ENCODE results near the gene HECTD1. TPM values are rescaled to one million over a fixed set of nuclear protein-coding genes. Genes with fewer than 3 reads are reported as not detected.

HECTD1 gene
- total and polyA plus RNA-seq, 7 experiments from 2014 or later, result 25.5 to 163 (median 147) TPM

DNA sequence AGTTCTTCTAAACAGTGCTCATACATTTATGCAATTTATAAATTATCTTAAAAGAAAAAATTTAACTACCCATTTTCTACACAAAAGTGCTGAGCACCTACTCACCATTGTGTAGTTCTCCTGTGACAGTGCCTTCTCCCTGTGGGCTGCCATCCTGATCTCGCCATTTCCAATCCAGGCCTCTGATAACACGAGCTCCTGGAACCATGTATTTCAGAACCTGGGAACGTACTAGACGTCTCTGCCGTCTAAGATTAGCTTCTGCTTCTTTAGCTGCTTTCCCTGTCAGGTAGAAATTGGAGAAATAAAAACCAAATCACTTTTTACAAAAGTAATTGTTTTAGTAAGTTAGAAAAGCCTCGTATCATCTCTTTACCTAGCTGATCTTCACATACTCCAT lies 74.5 kb downstream of the HECTD1 start:
- CTCF ChIA-PET, result no interaction called here
- peak overlapping the region in 4 of 9 donors; percentile 36 to 53 (median 41) for H3K27ac Mint-ChIP-seq

DNA sequence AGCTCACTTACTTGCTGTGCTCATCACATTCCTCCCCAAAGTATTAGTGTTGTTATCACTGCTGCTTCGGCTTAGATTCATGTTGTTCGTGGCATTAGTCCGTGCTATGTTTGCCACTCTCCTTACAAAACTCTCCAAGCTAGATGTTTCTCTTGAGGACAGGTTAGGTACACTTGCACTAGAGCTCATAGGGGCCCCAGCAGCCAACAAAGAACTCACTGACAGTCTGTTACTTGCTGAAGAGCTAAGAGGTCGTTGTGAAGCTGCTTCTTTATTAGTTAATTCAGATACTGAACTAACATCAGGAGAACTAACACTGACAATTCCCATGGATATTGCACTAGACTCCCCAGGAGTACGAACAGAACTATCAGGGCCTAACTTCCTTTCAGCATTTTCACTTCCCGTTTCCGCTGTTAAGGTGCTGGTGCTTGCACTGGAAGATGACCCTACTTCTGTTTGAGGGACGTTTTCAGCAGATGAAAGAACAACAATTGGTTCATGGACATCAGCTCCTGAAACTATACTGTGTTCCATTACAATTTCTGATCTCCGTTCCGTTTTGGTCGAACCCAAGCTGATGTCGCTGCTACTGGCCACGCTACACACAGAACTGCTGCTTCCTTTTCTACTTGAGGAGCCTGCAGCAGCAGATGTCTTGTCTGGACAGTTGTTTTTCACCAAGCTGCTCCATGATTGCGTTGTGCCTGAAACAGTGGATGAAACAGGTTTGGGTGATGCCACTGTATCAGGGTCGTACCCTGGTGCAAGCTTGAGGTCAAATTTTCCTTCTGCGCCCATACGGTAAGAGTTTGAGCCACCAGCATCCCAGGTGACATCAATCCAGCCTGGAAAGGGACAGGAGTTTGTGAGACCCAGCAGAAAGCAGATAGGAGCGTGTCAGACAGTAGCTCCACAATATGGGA lies 78.7 kb downstream of the HECTD1 start:
- peaks cover 9 to 35% (median 31%) of the 10 kb centered on the region in 5 donors for H3K36me3 Mint-ChIP-seq

More for the DNA sequence above, 74.5 kb downstream of the HECTD1 start:
- no peaks in the 10 kb centered on the region for H3K27me3 Mint-ChIP-seq
- POLR2A ChIA-PET, result interaction anchor here (1.1 kb wide), 1 partner anchor 12 kb away, joined by 3 read pairs; no protein-coding TSS in a partner anchor
- DNase-seq (no peak), ATAC-seq (no peak)
- H3K4me3 ChIP-seq (ENCODE audit: low read length), result no peak overlapping the region
- peaks cover 0 to 15% (median 12%) of the 10 kb centered on the region in 7 donors for H3K4me1 Mint-ChIP-seq
- H3K4me1 ChIP-seq (ENCODE audit: control insufficient read depth in 2 of 2, insufficient read depth in 2 of 2, low read length in 2 of 2), result peaks cover 0 to 9% of the 10 kb centered on the region in 2 donors
- no peaks in the 10 kb centered on the region for H3K9me3 Mint-ChIP-seq
- H3K27me3 ChIP-seq (ENCODE audit: control insufficient read depth in 2 of 2, insufficient read depth in 2 of 2, low read length in 2 of 2), result no peaks in the 10 kb centered on the region
- H3K27ac ChIP-seq (ENCODE audit: low read depth, low read length), result no peak overlapping the region
- H3K4me3 Mint-ChIP-seq, result no peak overlapping the region
- H3K36me3 ChIP-seq (ENCODE audit: control insufficient read depth in 2 of 3, insufficient read depth in 3 of 3, low read length in 3 of 3), result peaks cover 9 to 54% (median 10%) of the 10 kb centered on the region in 3 experiments
- intact Hi-C loops (cut with micrococcal nuclease), result no loop called here
- peaks cover 9 to 39% (median 30%) of the 10 kb centered on the region in 5 donors for H3K36me3 Mint-ChIP-seq
- H3K9me3 ChIP-seq (ENCODE audit: control insufficient read depth in 2 of 3, low read length in 3 of 3), result no peaks in the 10 kb centered on the region

DNA sequence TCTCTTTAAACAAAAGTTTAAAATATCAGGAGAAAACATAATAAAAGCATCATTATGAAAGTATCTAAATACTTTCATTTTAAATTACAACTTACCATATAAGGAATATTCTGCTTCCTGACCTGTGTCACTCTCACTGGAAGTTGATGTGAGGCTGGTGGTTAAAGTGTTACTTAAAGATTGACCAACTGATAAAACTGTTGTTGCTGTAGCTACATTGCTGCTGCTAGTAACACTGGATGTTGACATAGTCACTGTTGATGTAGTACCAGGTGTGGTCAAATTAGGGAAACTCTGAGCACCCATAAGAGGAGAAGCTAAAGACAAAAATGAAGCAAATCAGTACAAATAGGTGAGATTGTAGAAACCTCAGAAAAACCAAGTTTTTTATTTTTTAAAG lies 79.9 kb downstream of the HECTD1 start:
- peak; percentile 91 for ATAC-seq
- peak overlapping the region in 5 of 9 donors; percentile 11 to 75 (median 52) for H3K27ac Mint-ChIP-seq
- peaks cover 0 to 2% (median 0%) of the 10 kb centered on the region in 11 donors for H3K9me3 Mint-ChIP-seq
- no peaks in the 10 kb centered on the region for H3K27me3 ChIP-seq (ENCODE audit: control insufficient read depth in 2 of 2, insufficient read depth in 2 of 2, low read length in 2 of 2)
- peaks cover 16 to 47% (median 39%) of the 10 kb centered on the region in 7 donors for H3K4me1 Mint-ChIP-seq
- peaks cover 0 to 2% (median 0%) of the 10 kb centered on the region in 5 donors for H3K27me3 Mint-ChIP-seq
- H3K4me3 Mint-ChIP-seq, result peak overlapping the region in 3 of 10 donors; percentile 7 to 67 (median 18)
- POLR2A ChIA-PET, result no interaction called here
- DNase-seq, result peak in 5 of 9 donors; percentile 2 to 42 (median 27)
- peaks cover 8 to 39% (median 31%) of the 10 kb centered on the region in 5 donors for H3K36me3 Mint-ChIP-seq
- peaks cover 9 to 30% of the 10 kb centered on the region in 2 donors for H3K4me1 ChIP-seq (ENCODE audit: control insufficient read depth in 2 of 2, insufficient read depth in 2 of 2, low read length in 2 of 2)
- H3K36me3 ChIP-seq (ENCODE audit: control insufficient read depth in 2 of 3, insufficient read depth in 3 of 3, low read length in 3 of 3), result peaks cover 8 to 26% (median 11%) of the 10 kb centered on the region in 3 experiments
- H3K4me3 ChIP-seq (ENCODE audit: low read length), result no peak overlapping the region
- CTCF ChIA-PET, result no interaction called here
- no peak overlapping the region for H3K27ac ChIP-seq (ENCODE audit: low read depth, low read length)
- no peaks in the 10 kb centered on the region for H3K9me3 ChIP-seq (ENCODE audit: control insufficient read depth in 2 of 3, low read length in 3 of 3)
- intact Hi-C loops (cut with micrococcal nuclease), result loop anchor here in 1 of 2 donors (1.0 to 10.0 kb wide), 8 partner anchors 80 to 1075 kb away; partner anchors contain the start of genes G2E3, HEATR5A, HECTD1 and NUBPL

More for the DNA sequence above, 78.7 kb downstream of the HECTD1 start:
- CTCF ChIA-PET, result no interaction called here
- H3K27ac ChIP-seq (ENCODE audit: low read depth, low read length), result no peak overlapping the region
- Mint-ChIP-seq H3K4me3 (peak overlapping the region in 1 of 10 donors; percentile 46), H3K4me1 (peaks cover 11 to 39% (median 30%) of the 10 kb centered on the region in 7 donors), H3K27ac (peak overlapping the region in 4 of 9 donors; percentile 21 to 78 (median 64)), H3K9me3 (peaks cover 0 to 2% (median 0%) of the 10 kb centered on the region in 11 donors), H3K27me3 (peaks cover 0 to 2% (median 0%) of the 10 kb centered on the region in 5 donors)
- no peaks in the 10 kb centered on the region for H3K27me3 ChIP-seq (ENCODE audit: control insufficient read depth in 2 of 2, insufficient read depth in 2 of 2, low read length in 2 of 2)
- DNase-seq (no peak), ATAC-seq (no peak)
- POLR2A ChIA-PET, result interaction anchor here (0.9 to 1.6 kb wide), 3 partner anchors 22 to 480 kb away, joined by 3 to 5 read pairs (median 3); partner anchors contain the start of gene HECTD1
- intact Hi-C loops (cut with micrococcal nuclease), result loop anchor here in 1 of 2 donors (5.0 to 10.0 kb wide), 4 partner anchors 228 to 1073 kb away; partner anchors contain the start of genes NUBPL, RNU6-7, RNU6-8 and SCFD1
- H3K9me3 ChIP-seq (ENCODE audit: control insufficient read depth in 2 of 3, low read length in 3 of 3), result no peaks in the 10 kb centered on the region
- peaks cover 9 to 29% (median 10%) of the 10 kb centered on the region in 3 experiments for H3K36me3 ChIP-seq (ENCODE audit: control insufficient read depth in 2 of 3, insufficient read depth in 3 of 3, low read length in 3 of 3)
- peaks cover 2 to 24% of the 10 kb centered on the region in 2 donors for H3K4me1 ChIP-seq (ENCODE audit: control insufficient read depth in 2 of 2, insufficient read depth in 2 of 2, low read length in 2 of 2)
- H3K4me3 ChIP-seq (ENCODE audit: low read length), result no peak overlapping the region

DNA sequence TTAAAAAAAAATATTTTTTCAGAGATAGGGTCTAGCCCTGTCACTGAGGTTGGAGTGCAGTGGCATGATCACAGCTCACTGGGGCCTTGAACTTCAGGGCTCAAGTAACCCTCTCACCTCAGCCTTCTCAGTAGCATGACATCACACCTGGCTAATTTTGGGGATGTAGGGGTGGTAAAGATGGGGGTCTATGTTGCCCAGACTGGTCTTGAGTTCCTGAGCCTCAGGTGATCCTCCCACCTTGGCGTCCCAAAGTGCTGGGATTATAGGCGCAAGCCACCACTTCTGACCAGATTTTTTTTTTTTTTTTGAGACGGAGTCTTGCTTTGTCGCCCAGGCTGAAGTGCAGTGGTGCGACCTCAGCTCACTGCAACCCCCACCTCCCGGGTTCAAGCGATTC lies 80.9 kb downstream of the HECTD1 start:
- no peaks in the 10 kb centered on the region for H3K9me3 ChIP-seq (ENCODE audit: control insufficient read depth in 2 of 3, low read length in 3 of 3)
- no peak overlapping the region for H3K27ac ChIP-seq (ENCODE audit: low read depth, low read length)
- peaks cover 9 to 45% (median 32%) of the 10 kb centered on the region in 5 donors for H3K36me3 Mint-ChIP-seq
- peak overlapping the region in 2 of 9 donors; percentile 36 to 49 for H3K27ac Mint-ChIP-seq
- peaks cover 18 to 32% (median 21%) of the 10 kb centered on the region in 3 experiments for H3K36me3 ChIP-seq (ENCODE audit: control insufficient read depth in 2 of 3, insufficient read depth in 3 of 3, low read length in 3 of 3)
- H3K4me1 ChIP-seq (ENCODE audit: control insufficient read depth in 2 of 2, insufficient read depth in 2 of 2, low read length in 2 of 2), result peaks cover 9 to 30% of the 10 kb centered on the region in 2 donors
- no peak for ATAC-seq
- no peak overlapping the region for H3K4me3 Mint-ChIP-seq
- H3K4me1 Mint-ChIP-seq, result peaks cover 18 to 47% (median 40%) of the 10 kb centered on the region in 7 donors
- intact Hi-C loops (cut with micrococcal nuclease), result loop anchor here in 1 of 2 donors (1.0 to 10.0 kb wide), 8 partner anchors 81 to 1076 kb away; partner anchors contain the start of genes G2E3, HEATR5A, HECTD1 and NUBPL
- H3K9me3 Mint-ChIP-seq, result peaks cover 0 to 2% (median 0%) of the 10 kb centered on the region in 11 donors
- no peak for DNase-seq
- H3K4me3 ChIP-seq (ENCODE audit: low read length), result no peak overlapping the region
- H3K27me3 Mint-ChIP-seq, result peaks cover 0 to 2% (median 0%) of the 10 kb centered on the region in 5 donors
- CTCF ChIA-PET, result interaction anchor here (0.7 kb wide), 1 partner anchor 219 kb away, joined by 4 read pairs; no protein-coding TSS in a partner anchor
- POLR2A ChIA-PET, result interaction anchor here (0.6 to 0.7 kb wide), 3 partner anchors 8 to 825 kb away, joined by 3 read pairs; no protein-coding TSS in a partner anchor
- no peaks in the 10 kb centered on the region for H3K27me3 ChIP-seq (ENCODE audit: control insufficient read depth in 2 of 2, insufficient read depth in 2 of 2, low read length in 2 of 2)

DNA sequence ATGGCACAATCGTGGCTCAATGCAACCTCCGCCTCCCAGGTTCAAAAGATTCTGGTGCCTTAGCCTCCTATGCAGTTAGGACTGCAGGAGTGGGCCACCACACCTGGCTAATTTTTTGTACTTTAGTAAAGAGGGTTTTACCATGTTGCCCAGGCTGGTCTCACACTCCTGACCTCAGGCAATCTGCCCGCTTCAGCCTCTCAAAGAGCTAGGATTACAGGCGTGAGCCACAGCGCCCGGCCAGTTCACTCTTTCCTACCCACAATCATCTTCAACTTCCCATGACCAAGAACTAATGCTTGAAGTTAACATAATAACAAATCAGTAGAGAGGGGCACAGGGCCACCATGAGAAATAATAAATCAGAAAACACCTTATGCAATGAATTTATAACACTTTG lies 82.4 kb downstream of the HECTD1 start:
- no peak for DNase-seq
- peak overlapping the region in 2 of 10 donors; percentile 0 to 14 for H3K4me3 Mint-ChIP-seq
- peaks cover 9 to 46% (median 37%) of the 10 kb centered on the region in 5 donors for H3K36me3 Mint-ChIP-seq

More for the DNA sequence above, 82.4 kb downstream of the HECTD1 start:
- Mint-ChIP-seq H3K9me3 (peaks cover 0 to 2% (median 0%) of the 10 kb centered on the region in 11 donors), H3K4me1 (peaks cover 18 to 49% (median 40%) of the 10 kb centered on the region in 7 donors), H3K27me3 (peaks cover 0 to 2% (median 0%) of the 10 kb centered on the region in 5 donors), H3K27ac (peak overlapping the region in 2 of 9 donors; percentile 30 to 49)
- ATAC-seq, result no peak
- no peak overlapping the region for H3K4me3 ChIP-seq (ENCODE audit: low read length)
- H3K27ac ChIP-seq (ENCODE audit: low read depth, low read length), result no peak overlapping the region
- H3K27me3 ChIP-seq (ENCODE audit: control insufficient read depth in 2 of 2, insufficient read depth in 2 of 2, low read length in 2 of 2), result no peaks in the 10 kb centered on the region
- intact Hi-C loops (cut with micrococcal nuclease), result loop anchor here (2.0 to 10.0 kb wide), 5 partner anchors 82 to 1077 kb away; partner anchors contain the start of genes HECTD1 (in 1 of the 2), NUBPL (in 1 of the 2), RNU6-7 (in 1 of the 2) and RNU6-8 (in 1 of the 2)
- CTCF ChIA-PET, result no interaction called here
- POLR2A ChIA-PET, result interaction anchor here (2.0 kb wide), 1 partner anchor 81 kb away, joined by 9 read pairs; the partner anchor contains the start of gene HECTD1
- H3K9me3 ChIP-seq (ENCODE audit: control insufficient read depth in 2 of 3, low read length in 3 of 3), result no peaks in the 10 kb centered on the region
- H3K36me3 ChIP-seq (ENCODE audit: control insufficient read depth in 2 of 3, insufficient read depth in 3 of 3, low read length in 3 of 3), result peaks cover 18 to 40% (median 27%) of the 10 kb centered on the region in 3 experiments
- H3K4me1 ChIP-seq (ENCODE audit: control insufficient read depth in 2 of 2, insufficient read depth in 2 of 2, low read length in 2 of 2), result peaks cover 9 to 30% of the 10 kb centered on the region in 2 donors

Measured in naive thymus-derived CD4-positive, alpha-beta T cell (primary cell).